Effector memory CD4-positive, alpha-beta T cell (primary cell): ENCODE results near the gene CCDC187.

ENCODE experiments used
- DNase-seq, 3 donors: peaks; one replicate each; pipeline ENCODE4 v3.0.0-alpha.2; 2020
- H3K27ac ChIP-seq: 2 replicates; pipeline ENCODE4 v1.7.0; 2013; ENCODE audit warnings: mild to moderate bottlenecking, low read length, moderate library complexity; ENCODE audit not compliant: insufficient read depth, poor library complexity, severe bottlenecking
- H3K27me3 ChIP-seq: replicated peaks from 2 replicates; pipeline ENCODE4 v1.7.0; 2013; ENCODE audit warnings: mild to moderate bottlenecking, low read length; ENCODE audit not compliant: insufficient read depth, control insufficient read depth, poor library complexity, severe bottlenecking
- H3K36me3 ChIP-seq: 2 replicates; pipeline ENCODE4 v1.7.0; 2013; ENCODE audit warnings: mild to moderate bottlenecking, low read length, moderate library complexity; ENCODE audit not compliant: control insufficient read depth, insufficient read depth
- H3K4me1 ChIP-seq: 2 replicates; pipeline ENCODE4 v1.7.0; 2013; ENCODE audit warnings: low read length, mild to moderate bottlenecking; ENCODE audit not compliant: control insufficient read depth, insufficient read depth, poor library complexity, severe bottlenecking
- H3K4me3 ChIP-seq: 2 replicates; pipeline ENCODE4 v1.7.0; 2013; ENCODE audit warnings: low read length, low read depth, mild to moderate bottlenecking; ENCODE audit not compliant: insufficient read depth, poor library complexity, severe bottlenecking
- H3K9me3 ChIP-seq: 2 replicates; pipeline ENCODE4 v1.7.0; 2013; ENCODE audit warnings: mild to moderate bottlenecking, low read length, moderate library complexity; ENCODE audit not compliant: control insufficient read depth

Gene CCDC187

DNA sequence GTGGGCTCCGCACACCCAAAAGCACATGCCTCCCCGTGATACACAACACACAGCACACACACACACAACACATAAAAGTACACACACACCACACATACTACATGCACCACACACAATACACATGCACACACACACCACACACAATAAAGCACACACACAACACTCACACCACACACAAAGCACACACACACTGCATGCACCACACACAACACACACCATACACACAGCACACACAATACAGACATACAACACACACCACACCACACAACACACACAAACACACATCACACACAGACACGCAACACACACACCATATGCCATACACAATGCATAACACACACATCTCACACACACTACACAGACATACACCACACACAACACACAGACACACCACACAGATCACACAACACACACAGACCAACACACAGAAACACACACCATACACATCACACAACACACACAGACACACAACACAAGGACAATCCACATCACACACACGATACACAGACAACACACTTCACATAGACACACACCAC, 3.4 kb upstream of the CCDC187 start:
- peaks cover 4% of the 10 kb centered on the region for H3K27me3 ChIP-seq
- no peaks in the 10 kb centered on the region for H3K36me3 ChIP-seq
- DNase-seq: no peak
- H3K4me3 ChIP-seq: no peak overlapping the region
- H3K27ac ChIP-seq: no peak overlapping the region
- no peaks in the 10 kb centered on the region for H3K9me3 ChIP-seq
- H3K4me1 ChIP-seq: peaks cover 7% of the 10 kb centered on the region

GRCh38 chr9:136306211-136307208, 2.6 kb upstream of the CCDC187 start:
- H3K36me3 ChIP-seq: no peaks in the 10 kb centered on the region
- H3K27ac ChIP-seq: no peak overlapping the region
- peaks cover 5% of the 10 kb centered on the region for H3K4me1 ChIP-seq
- no peak for DNase-seq
- peaks cover 4% of the 10 kb centered on the region for H3K27me3 ChIP-seq
- H3K4me3 ChIP-seq: no peak overlapping the region
- H3K9me3 ChIP-seq: no peaks in the 10 kb centered on the region

DNA sequence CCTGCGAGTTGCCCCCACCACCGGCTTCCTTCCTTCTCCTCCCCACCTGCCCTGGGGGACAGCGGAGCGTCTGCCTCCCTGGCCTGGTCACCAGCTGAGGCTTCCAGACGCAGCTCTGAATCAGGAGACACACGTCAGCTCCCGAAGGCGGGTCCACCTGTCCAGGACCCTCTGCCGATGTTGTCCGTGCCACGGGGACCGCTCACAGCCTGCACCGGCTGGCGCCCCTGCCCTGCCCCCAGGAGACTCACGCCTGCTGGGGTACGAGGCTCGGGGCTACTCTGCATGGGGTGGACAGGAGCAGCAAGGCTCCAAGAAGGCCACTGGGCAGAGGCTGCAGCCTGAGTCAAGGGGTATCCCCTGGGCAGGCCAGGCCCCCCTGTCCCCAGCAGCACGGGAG, 1.9 kb upstream of the CCDC187 start:
- H3K4me1 ChIP-seq: peaks cover 2% of the 10 kb centered on the region

GRCh38 chr9:136304981-136305380, 1.1 kb upstream of the CCDC187 start:
- Histone ChIP-seq H3K27me3 (no peaks in the 10 kb centered on the region), H3K4me3 (no peak overlapping the region), H3K36me3 (no peaks in the 10 kb centered on the region), H3K4me1 (peaks cover 2% of the 10 kb centered on the region), H3K9me3 (no peaks in the 10 kb centered on the region), H3K27ac (no peak overlapping the region)
- DNase-seq: no peak

More for the DNA sequence above, 1.9 kb upstream of the CCDC187 start:
- no peak for DNase-seq
- Histone ChIP-seq H3K36me3 (no peaks in the 10 kb centered on the region), H3K27ac (no peak overlapping the region), H3K4me3 (no peak overlapping the region), H3K27me3 (peaks cover 1% of the 10 kb centered on the region), H3K9me3 (no peaks in the 10 kb centered on the region)

DNA sequence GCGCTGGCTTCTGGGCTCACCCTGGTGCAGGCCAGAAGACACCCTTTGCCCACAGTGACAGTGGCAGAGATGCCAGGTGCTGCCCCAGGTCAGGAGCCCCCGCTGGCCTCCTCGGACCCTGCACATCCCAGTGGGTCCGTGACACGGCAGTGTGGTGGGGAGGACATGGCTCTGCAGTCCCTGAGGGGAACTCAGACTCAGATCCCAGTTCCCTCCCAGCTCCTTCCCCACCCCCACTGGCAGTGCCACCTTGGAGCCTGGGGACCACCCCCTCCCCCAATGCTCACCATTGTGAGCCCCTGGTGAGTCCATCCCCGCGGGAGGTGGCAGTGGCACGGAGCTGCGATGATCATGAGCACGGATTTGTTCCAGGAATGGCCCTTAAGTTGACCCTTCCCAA, 562 bp upstream of the CCDC187 start:
- DNase-seq: no peak
- Histone ChIP-seq H3K27ac (no peak overlapping the region), H3K9me3 (no peaks in the 10 kb centered on the region), H3K4me1 (peaks cover 2% of the 10 kb centered on the region), H3K36me3 (no peaks in the 10 kb centered on the region), H3K27me3 (no peaks in the 10 kb centered on the region), H3K4me3 (no peak overlapping the region)

GRCh38 chr9:136303066-136303824, 649 bp downstream of the CCDC187 start:
- Histone ChIP-seq H3K9me3 (no peaks in the 10 kb centered on the region), H3K36me3 (no peaks in the 10 kb centered on the region), H3K4me3 (no peak overlapping the region), H3K27ac (no peak overlapping the region), H3K27me3 (no peaks in the 10 kb centered on the region), H3K4me1 (peaks cover 2% of the 10 kb centered on the region)
- no peak for DNase-seq

DNA sequence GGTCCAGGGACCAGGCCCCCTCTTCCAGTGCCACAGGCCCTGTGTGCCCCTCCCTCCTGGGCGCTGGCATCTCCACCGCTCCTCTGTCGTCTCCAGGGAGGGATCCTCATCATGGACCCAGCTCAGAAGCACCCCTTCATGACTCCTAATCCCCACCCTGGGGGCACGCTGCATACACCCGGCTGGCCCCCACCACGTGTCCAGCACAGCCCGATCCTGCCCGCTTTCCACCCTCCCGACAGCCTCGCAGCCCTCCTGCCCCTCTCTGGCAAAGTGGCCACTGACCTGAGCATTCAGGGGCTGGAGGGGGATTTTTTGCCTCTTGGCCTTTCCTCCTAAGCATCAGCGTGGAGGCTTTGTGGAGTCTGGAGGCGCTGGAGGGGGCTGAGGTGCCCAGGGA, 1.4 kb downstream of the CCDC187 start:
- no peaks in the 10 kb centered on the region for H3K9me3 ChIP-seq
- H3K27ac ChIP-seq: no peak overlapping the region
- no peak for DNase-seq
- no peaks in the 10 kb centered on the region for H3K36me3 ChIP-seq
- H3K4me3 ChIP-seq: no peak overlapping the region
- no peaks in the 10 kb centered on the region for H3K27me3 ChIP-seq
- H3K4me1 ChIP-seq: peaks cover 2% of the 10 kb centered on the region

GRCh38 chr9:136300866-136301265, 3.0 kb downstream of the CCDC187 start:
- Histone ChIP-seq H3K4me1 (no peaks in the 10 kb centered on the region), H3K9me3 (no peaks in the 10 kb centered on the region), H3K27ac (no peak overlapping the region), H3K27me3 (no peaks in the 10 kb centered on the region), H3K36me3 (no peaks in the 10 kb centered on the region), H3K4me3 (no peak overlapping the region)
- DNase-seq: no peak

DNA sequence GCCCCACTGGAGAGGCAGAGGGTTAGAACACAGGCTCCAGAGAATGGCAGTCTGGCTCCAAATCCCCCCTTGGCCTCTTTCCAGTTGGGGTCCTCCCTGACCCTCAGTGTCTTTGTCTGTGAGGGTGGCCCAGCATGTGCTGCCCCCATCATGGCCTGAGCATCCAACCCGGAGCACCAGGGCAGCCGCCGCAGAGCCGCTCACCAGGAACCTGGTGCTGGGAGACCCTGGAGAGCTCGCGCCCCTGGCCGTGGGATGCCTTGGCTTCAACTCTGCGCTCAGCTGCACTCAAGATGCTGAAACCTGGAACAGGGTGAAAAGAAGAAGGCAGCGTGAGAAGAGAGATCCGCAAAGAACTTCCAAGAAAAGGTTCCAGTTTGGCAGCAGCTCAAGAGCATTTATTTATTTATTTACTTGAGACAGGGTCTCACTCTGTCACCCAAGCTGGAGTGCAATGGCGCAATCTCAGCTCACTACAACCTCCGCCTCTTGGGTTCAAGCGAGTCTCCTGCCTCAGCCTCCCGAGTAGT, 3.8 kb downstream of the CCDC187 start:
- no peaks in the 10 kb centered on the region for H3K36me3 ChIP-seq
- no peaks in the 10 kb centered on the region for H3K27me3 ChIP-seq
- no peak for DNase-seq
- H3K4me3 ChIP-seq: no peak overlapping the region
- no peak overlapping the region for H3K27ac ChIP-seq
- no peaks in the 10 kb centered on the region for H3K9me3 ChIP-seq
- no peaks in the 10 kb centered on the region for H3K4me1 ChIP-seq
